Breast epithelium (tissue), 4 donors: ENCODE results near the gene TYRO3. TPM values are rescaled to one million over a fixed set of nuclear protein-coding genes. Genes with fewer than 3 reads are reported as not detected.

Experiments
- DNase-seq, 2 donors: peaks; one replicate each; pipeline ENCODE4 v3.0.0-alpha.2; 2019; ENCODE audit warnings: low spot score in 2 of 2
- H3K27ac ChIP-seq, 2 donors: fragments of 200-600 bp; sonication (generic) in 1 of 2; one replicate each; pipeline ENCODE4 v1.5.1; 2016 to 2019; ENCODE audit warnings: mild to moderate bottlenecking in 1 of 2
- H3K27me3 ChIP-seq, 2 donors: fragments of 200-600 bp; sonication (generic) in 1 of 2; one replicate each; pipeline versions ENCODE4 v1.5.1 to v1.6.0; 2017 to 2019; ENCODE audit warnings: control low read depth in 1 of 2, mild to moderate bottlenecking in 1 of 2
- H3K36me3 ChIP-seq: fragments of 200-600 bp; one replicate; pipeline ENCODE4 v1.5.1; 2019
- H3K4me1 ChIP-seq, 2 donors: fragments of 200-600 bp; sonication (generic); one replicate each; pipeline ENCODE4 v1.5.1; 2016 to 2019; ENCODE audit warnings: control low read depth in 1 of 2
- H3K4me3 ChIP-seq, 3 donors: fragments of 200-600 bp; sonication (generic); 1 replicate in 2 of 3; 2 replicates in 1 of 3; pipeline ENCODE4 v1.5.1; 2016 to 2019; ENCODE audit warnings: mild to moderate bottlenecking in 3 of 3, moderate library complexity in 2 of 3
- H3K9me3 ChIP-seq, 2 donors: fragments of 200-600 bp; sonication (generic) in 1 of 2; one replicate each; pipeline ENCODE4 v1.5.1; 2016 to 2019; ENCODE audit warnings: control low read depth in 1 of 2
- CTCF ChIP-seq, 3 donors: fragments of 450-650 bp; IDR thresholded peaks; one replicate each; pipeline ENCODE4 v1.5.1; 2016 to 2017; ENCODE audit warnings: antibody characterized with exemption in 3 of 3, mild to moderate bottlenecking in 3 of 3, moderate library complexity in 3 of 3
- POLR2A ChIP-seq: fragments of 450-650 bp; IDR thresholded peaks from one replicate; pipeline ENCODE4 v1.6.1; 2016; ENCODE audit warnings: antibody characterized with exemption, mild to moderate bottlenecking, moderate library complexity
- POLR2AphosphoS5 ChIP-seq, 3 donors: sonication (generic); formaldehyde crosslinking; IDR thresholded peaks; one replicate each; pipeline ENCODE4 v1.6.1; 2017; ENCODE audit warnings: antibody characterized with exemption in 3 of 3
- intact Hi-C: fragments of 100-400 bp; cut with DNase I; formaldehyde crosslinking; loops from one replicate; pipeline ENCODE4 v1.15.1; 2023; ENCODE audit warnings: low total_unique reads
- total RNA-seq, 3 donors: library from RNA; depleted of rRNA; stranded (reverse); fragments of >200 nt; gene quantifications; one replicate each; pipeline ENCODE4 v1.1.0, GENCODE V29; 2016

Gene TYRO3
- 10 to 100 TPM in 1 of 3 donors, 1 to 10 TPM in 2; 6.9 to 36.8 (median 8.8) TPM for total RNA-seq

GRCh38 chr15:41558400-41559238, at the start of gene TYRO3:
Gene TYRO3, plus strand, starts transcription at chr15:41559212. Its CDS starts 46 bp downstream, at chr15:41559258.
- Histone ChIP-seq H3K4me3 (peak within 1 kb of the TSS; percentile 47 to 97 (median 69)), H3K4me1 (peaks cover 6 to 7% of the 10 kb centered on the region in 2 donors), H3K36me3 (no peaks in the 10 kb centered on the region), H3K27me3 (no peaks in the 10 kb centered on the region), H3K27ac (peak within 1 kb of the TSS; percentile 13 to 52), H3K9me3 (no peaks in the 10 kb centered on the region)
- intact Hi-C loops = no loop called here
- no peak for DNase-seq
- TF ChIP-seq POLR2A = no peak
- TF ChIP-seq CTCF (IDR thresholded peaks at IDR 0.05) = no peak
- TF ChIP-seq POLR2AphosphoS5 (IDR thresholded peaks at IDR 0.05) = no peak

GRCh38 chr15:41510728-41511127, 48.3 kb upstream of the TYRO3 start:
- no peak overlapping the region for H3K27ac ChIP-seq
- DNase-seq = no peak
- intact Hi-C loops = no loop called here
- no peaks in the 10 kb centered on the region for H3K36me3 ChIP-seq
- no peaks in the 10 kb centered on the region for H3K9me3 ChIP-seq
- peak overlapping the region in 2 of 3 donors; percentile 43 to 56 for H3K4me3 ChIP-seq
- H3K27me3 ChIP-seq = peaks cover 9 to 32% of the 10 kb centered on the region in 2 donors
- peaks cover 8 to 9% of the 10 kb centered on the region in 2 donors for H3K4me1 ChIP-seq
- TF ChIP-seq POLR2A (no peak), POLR2AphosphoS5 (IDR thresholded peaks at IDR 0.05) (no peak), CTCF (IDR thresholded peaks at IDR 0.05) (no peak)

- H3K9me3 ChIP-seq = no peaks in the 10 kb centered on the region
- no peak for TF ChIP-seq CTCF (IDR thresholded peaks at IDR 0.05)
- TF ChIP-seq POLR2A = no peak
- TF ChIP-seq POLR2AphosphoS5 (IDR thresholded peaks at IDR 0.05) = no peak
- no peaks in the 10 kb centered on the region for H3K36me3 ChIP-seq
- intact Hi-C loops = no loop called here
- no peak overlapping the region for H3K27ac ChIP-seq
- peaks cover 9 to 32% of the 10 kb centered on the region in 2 donors for H3K27me3 ChIP-seq
- DNase-seq = no peak
- H3K4me3 ChIP-seq = peak overlapping the region in 2 of 3 donors; percentile 43 to 56
- H3K4me1 ChIP-seq = peaks cover 8 to 9% of the 10 kb centered on the region in 2 donors
These were observed 47.6 kb upstream of the TYRO3 start for GRCh38 chr15:41511331-41511898.

GRCh38 chr15:41511899-41512369, 47.1 kb upstream of the TYRO3 start:
- no peak for TF ChIP-seq POLR2AphosphoS5 (IDR thresholded peaks at IDR 0.05)
- peaks cover 8 to 9% of the 10 kb centered on the region in 2 donors for H3K4me1 ChIP-seq
- no peaks in the 10 kb centered on the region for H3K36me3 ChIP-seq
- H3K4me3 ChIP-seq = peak overlapping the region in 2 of 3 donors; percentile 43 to 56
- intact Hi-C loops = no loop called here
- H3K9me3 ChIP-seq = no peaks in the 10 kb centered on the region
- no peak for DNase-seq
- no peak overlapping the region for H3K27ac ChIP-seq
- peaks cover 9 to 32% of the 10 kb centered on the region in 2 donors for H3K27me3 ChIP-seq

- H3K27me3 ChIP-seq = peaks cover 9 to 32% of the 10 kb centered on the region in 2 donors
- H3K9me3 ChIP-seq = no peaks in the 10 kb centered on the region
- no peaks in the 10 kb centered on the region for H3K36me3 ChIP-seq
- intact Hi-C loops = no loop called here
- peaks cover 8 to 9% of the 10 kb centered on the region in 2 donors for H3K4me1 ChIP-seq
- H3K4me3 ChIP-seq = peak overlapping the region; percentile 26 to 56 (median 43)
- no peak for TF ChIP-seq CTCF (IDR thresholded peaks at IDR 0.05)
- TF ChIP-seq POLR2AphosphoS5 (IDR thresholded peaks at IDR 0.05) = no peak
- no peak for TF ChIP-seq POLR2A
- no peak overlapping the region for H3K27ac ChIP-seq
- no peak for DNase-seq
These were observed 46.5 kb upstream of the TYRO3 start for GRCh38 chr15:41512512-41512939.
